ENCODE data around the gene ZNF608. TPM values are rescaled to one million over a fixed set of nuclear protein-coding genes. Genes with fewer than 3 reads are reported as not detected.
A peak's percentile ranks its signal among the peaks of the same experiment; 100 is the strongest.

Gene ZNF608
- total RNA-seq, 2 donors from 2014 or later = 138 to 140 TPM

DNA sequence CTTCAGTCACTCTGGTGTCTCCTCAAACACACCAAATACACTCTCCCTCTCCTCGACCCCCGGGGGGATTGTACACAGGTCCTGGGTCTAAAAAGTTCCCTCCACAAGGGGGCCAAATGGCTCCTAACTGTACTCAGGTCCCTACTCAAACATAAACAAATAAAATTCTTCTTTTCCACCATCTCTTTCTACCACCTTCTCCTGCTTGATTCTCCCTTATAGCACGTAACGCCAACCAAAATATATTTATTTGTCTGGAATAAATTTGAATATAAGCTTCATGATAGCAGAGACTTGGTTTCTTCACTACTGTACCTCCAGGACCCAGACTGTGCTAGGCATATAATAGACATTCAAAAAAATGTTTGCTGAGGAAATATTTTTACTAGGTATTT lies 21.4 kb downstream of the ZNF608 start:
- H3K9me3 ChIP-seq (ENCODE audit: control insufficient read depth, low read length) = no peaks in the 10 kb centered on the region
- Mint-ChIP-seq H3K4me1 (peaks cover 59% of the 10 kb centered on the region), H3K9me3 (no peaks in the 10 kb centered on the region), H3K27me3 (ENCODE audit: insufficient read depth) (no peaks in the 10 kb centered on the region), H3K36me3 (ENCODE audit: low read depth) (peaks cover 20% of the 10 kb centered on the region), H3K4me3 (no peak overlapping the region), H3K27ac (peak overlapping the region; percentile 67)
- H3K27me3 ChIP-seq (ENCODE audit: control insufficient read depth, insufficient read depth, low read length, poor library complexity, severe bottlenecking) = no peaks in the 10 kb centered on the region
- WGBS, 2 experiments (ENCODE audit: insufficient coverage in 1 of 2, insufficient read length in 1 of 2) = 58 to 85% methylated on average over 2 to 3 of the region's 4 CpGs
- no peak overlapping the region for H3K27ac ChIP-seq (ENCODE audit: low read depth, low read length)
- H3K4me1 ChIP-seq (ENCODE audit: control insufficient read depth, insufficient read depth, low read length) = peaks cover 20% of the 10 kb centered on the region
- TF ChIP-seq, protein P1, sequence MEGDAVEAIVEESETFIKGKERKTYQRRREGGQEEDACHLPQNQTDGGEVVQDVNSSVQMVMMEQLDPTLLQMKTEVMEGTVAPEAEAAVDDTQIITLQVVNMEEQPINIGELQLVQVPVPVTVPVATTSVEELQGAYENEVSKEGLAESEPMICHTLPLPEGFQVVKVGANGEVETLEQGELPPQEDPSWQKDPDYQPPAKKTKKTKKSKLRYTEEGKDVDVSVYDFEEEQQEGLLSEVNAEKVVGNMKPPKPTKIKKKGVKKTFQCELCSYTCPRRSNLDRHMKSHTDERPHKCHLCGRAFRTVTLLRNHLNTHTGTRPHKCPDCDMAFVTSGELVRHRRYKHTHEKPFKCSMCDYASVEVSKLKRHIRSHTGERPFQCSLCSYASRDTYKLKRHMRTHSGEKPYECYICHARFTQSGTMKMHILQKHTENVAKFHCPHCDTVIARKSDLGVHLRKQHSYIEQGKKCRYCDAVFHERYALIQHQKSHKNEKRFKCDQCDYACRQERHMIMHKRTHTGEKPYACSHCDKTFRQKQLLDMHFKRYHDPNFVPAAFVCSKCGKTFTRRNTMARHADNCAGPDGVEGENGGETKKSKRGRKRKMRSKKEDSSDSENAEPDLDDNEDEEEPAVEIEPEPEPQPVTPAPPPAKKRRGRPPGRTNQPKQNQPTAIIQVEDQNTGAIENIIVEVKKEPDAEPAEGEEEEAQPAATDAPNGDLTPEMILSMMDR (conservative IDR thresholded peaks at IDR 0.05) = peak; percentile 72
- H3K4me3 ChIP-seq (ENCODE audit: low read length) = no peak overlapping the region
- peaks cover 14% of the 10 kb centered on the region for H3K36me3 ChIP-seq (ENCODE audit: control insufficient read depth, insufficient read depth, low read length)
- H3K9ac ChIP-seq (ENCODE audit: extremely low read depth, low read length, poor library complexity, severe bottlenecking) = no peak overlapping the region
- DNase-seq = peak; percentile 59

DNA sequence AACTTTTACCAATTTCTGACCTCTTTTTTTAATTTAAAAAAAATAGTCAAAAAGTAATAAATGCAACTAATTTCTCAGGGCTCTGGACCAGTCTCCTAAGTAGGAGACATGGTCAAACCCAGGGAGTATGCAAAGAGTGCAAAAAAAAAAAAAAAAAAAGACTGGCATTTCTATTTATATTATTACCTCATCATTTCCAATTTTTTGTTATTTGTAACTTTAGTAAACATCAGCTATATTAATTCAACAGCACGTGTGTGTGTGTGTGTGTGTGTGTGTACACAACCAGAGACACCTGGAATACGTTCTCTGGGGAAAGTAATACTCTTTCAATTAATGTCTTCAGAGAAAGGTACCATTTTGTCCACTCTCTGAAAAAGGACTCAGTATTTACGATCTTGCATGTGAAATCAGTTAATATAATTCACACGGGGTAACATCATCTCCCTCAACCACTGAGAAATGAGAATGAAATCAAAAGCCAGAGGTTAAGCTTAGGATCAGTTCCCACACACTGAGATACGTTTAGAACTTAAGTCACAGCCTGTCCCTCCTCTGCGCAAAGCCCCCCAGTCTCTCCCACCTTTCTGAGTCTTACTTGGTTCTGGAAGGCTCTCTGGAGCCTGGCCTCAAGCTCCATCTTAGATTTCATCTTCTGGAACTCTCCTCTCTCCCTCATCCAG lies 21.9 kb downstream of the ZNF608 start:
- Histone ChIP-seq H3K9me3 (ENCODE audit: control insufficient read depth, low read length) (no peaks in the 10 kb centered on the region), H3K4me3 (ENCODE audit: low read length) (no peak overlapping the region), H3K36me3 (ENCODE audit: control insufficient read depth, insufficient read depth, low read length) (peaks cover 17% of the 10 kb centered on the region), H3K27ac (ENCODE audit: low read depth, low read length) (no peak overlapping the region), H3K9ac (ENCODE audit: extremely low read depth, low read length, poor library complexity, severe bottlenecking) (no peak overlapping the region), H3K27me3 (ENCODE audit: control insufficient read depth, insufficient read depth, low read length, poor library complexity, severe bottlenecking) (no peaks in the 10 kb centered on the region), H3K4me1 (ENCODE audit: control insufficient read depth, insufficient read depth, low read length) (peaks cover 21% of the 10 kb centered on the region)
- no peaks in the 10 kb centered on the region for H3K27me3 Mint-ChIP-seq (ENCODE audit: insufficient read depth)
- peak overlapping the region; percentile 67 for H3K27ac Mint-ChIP-seq
- peaks cover 60% of the 10 kb centered on the region for H3K4me1 Mint-ChIP-seq
- no peaks in the 10 kb centered on the region for H3K9me3 Mint-ChIP-seq
- H3K4me3 Mint-ChIP-seq = no peak overlapping the region
- 91 to 92% methylated on average over 4 to 6 of the region's 6 CpGs for WGBS, 2 experiments (ENCODE audit: insufficient coverage in 1 of 2, insufficient read length in 1 of 2)
- TF ChIP-seq, protein P1 (conservative IDR thresholded peaks at IDR 0.05) = no peak
- peak; percentile 10 for DNase-seq
- H3K36me3 Mint-ChIP-seq (ENCODE audit: low read depth) = peaks cover 20% of the 10 kb centered on the region

DNA sequence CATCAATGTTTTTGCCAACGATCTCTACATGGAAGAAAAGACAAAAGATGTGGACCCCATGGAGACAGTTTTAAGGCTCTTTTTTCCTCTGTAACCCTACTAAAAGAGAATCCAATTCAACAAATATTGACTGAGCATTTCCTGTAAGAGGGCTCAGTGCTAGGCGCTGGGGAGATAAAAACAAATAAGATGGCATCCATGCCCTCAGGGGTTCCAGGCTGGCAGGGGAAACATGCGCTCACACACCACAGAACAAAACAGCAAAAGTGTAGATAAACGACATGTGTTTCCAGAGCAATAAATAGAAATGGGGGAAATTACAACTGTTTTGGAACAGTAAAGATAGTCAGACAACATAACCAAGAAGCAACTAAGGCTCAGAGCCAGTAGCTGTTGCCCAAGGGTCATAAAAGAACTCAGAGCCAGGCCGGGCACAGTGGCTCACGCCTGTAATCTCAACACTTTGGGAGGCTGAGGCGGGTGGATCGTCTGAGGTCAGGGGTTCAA lies 25.2 kb downstream of the ZNF608 start:
- Histone ChIP-seq H3K9me3 (ENCODE audit: control insufficient read depth, low read length) (no peaks in the 10 kb centered on the region), H3K27me3 (ENCODE audit: control insufficient read depth, insufficient read depth, low read length, poor library complexity, severe bottlenecking) (no peaks in the 10 kb centered on the region), H3K4me3 (ENCODE audit: low read length) (no peak overlapping the region), H3K36me3 (ENCODE audit: control insufficient read depth, insufficient read depth, low read length) (peaks cover 25% of the 10 kb centered on the region), H3K9ac (ENCODE audit: extremely low read depth, low read length, poor library complexity, severe bottlenecking) (no peak overlapping the region), H3K4me1 (ENCODE audit: control insufficient read depth, insufficient read depth, low read length) (peaks cover 23% of the 10 kb centered on the region), H3K27ac (ENCODE audit: low read depth, low read length) (no peak overlapping the region)
- H3K9me3 Mint-ChIP-seq = no peaks in the 10 kb centered on the region
- WGBS, 2 experiments (ENCODE audit: insufficient coverage in 1 of 2, insufficient read length in 1 of 2) = 80 to 89% methylated on average over 1 to 8 of the region's 8 CpGs
- DNase-seq = peak; percentile 37
- H3K27ac Mint-ChIP-seq = no peak overlapping the region
- H3K27me3 Mint-ChIP-seq (ENCODE audit: insufficient read depth) = no peaks in the 10 kb centered on the region
- peaks cover 40% of the 10 kb centered on the region for H3K4me1 Mint-ChIP-seq
- no peak overlapping the region for H3K4me3 Mint-ChIP-seq
- H3K36me3 Mint-ChIP-seq (ENCODE audit: low read depth) = peaks cover 17% of the 10 kb centered on the region
- TF ChIP-seq, protein P1 (conservative IDR thresholded peaks at IDR 0.05) = no peak
